Hepatocyte (in vitro differentiated cells): ENCODE results near the gene C4orf50. TPM values are rescaled to one million over a fixed set of nuclear protein-coding genes. Genes with fewer than 3 reads are reported as not detected.
"Not testable (repeated sequence)": the region's sequence is repeated elsewhere in the genome, so short reads cannot be mapped to it uniquely, and the experiment has no call there.

Experiments used
- DNase-seq: peaks from one replicate; pipeline ENCODE4 v3.0.0-alpha.2; 2016; ENCODE audit warnings: low spot score
- H2AFZ ChIP-seq: fragments of 200-600 bp; sonication (generic); 2 replicates; pipeline ENCODE4 v1.6.0; 2016; ENCODE audit warnings: antibody characterized with exemption, mild to moderate bottlenecking
- H3K27ac ChIP-seq: fragments of 200-600 bp; sonication (generic); 2 replicates; pipeline ENCODE4 v1.5.1; 2016; ENCODE audit warnings: mild to moderate bottlenecking
- H3K27me3 ChIP-seq: fragments of 200-600 bp; sonication (generic); 2 replicates; pipeline ENCODE4 v1.6.1; 2016
- H3K36me3 ChIP-seq: fragments of 200-600 bp; sonication (generic); replicated peaks from 2 replicates; pipeline ENCODE4 v1.5.1; 2016; ENCODE audit warnings: low read depth; ENCODE audit not compliant: insufficient read depth
- H3K4me1 ChIP-seq: fragments of 200-600 bp; sonication (generic); 2 replicates; pipeline ENCODE4 v1.5.1; 2016; ENCODE audit warnings: mild to moderate bottlenecking, moderate library complexity; ENCODE audit not compliant: insufficient read depth
- H3K4me2 ChIP-seq: fragments of 200-600 bp; sonication (generic); 2 replicates; pipeline ENCODE4 v1.6.0; 2016
- H3K4me3 ChIP-seq: fragments of 200-600 bp; sonication (generic); 2 replicates; pipeline ENCODE4 v1.5.1; 2016; ENCODE audit warnings: mild to moderate bottlenecking
- H3K79me2 ChIP-seq: fragments of 200-600 bp; sonication (generic); 2 replicates; pipeline ENCODE4 v1.6.0; 2017; ENCODE audit warnings: mild to moderate bottlenecking
- H3K9me2 ChIP-seq: fragments of 200-600 bp; sonication (generic); replicated peaks from 2 replicates; pipeline ENCODE4 v1.6.0; 2017; ENCODE audit warnings: mild to moderate bottlenecking; ENCODE audit not compliant: insufficient read depth
- H3K9me3 ChIP-seq: fragments of 200-600 bp; sonication (generic); 2 replicates; pipeline ENCODE4 v1.5.1; 2016; ENCODE audit warnings: low read depth, mild to moderate bottlenecking
- H4K20me1 ChIP-seq: fragments of 200-600 bp; sonication (generic); 2 replicates; pipeline ENCODE4 v1.6.0; 2016; ENCODE audit warnings: mild to moderate bottlenecking; ENCODE audit not compliant: insufficient read depth, poor library complexity, severe bottlenecking
- CTCF ChIP-seq: fragments of 200-600 bp; sonication (generic); IDR thresholded peaks from 2 replicates; pipeline ENCODE4 v1.5.1; 2016; ENCODE audit warnings: antibody characterized with exemption, mild to moderate bottlenecking; ENCODE audit not compliant: poor library complexity
- EZH2 ChIP-seq: fragments of 200-600 bp; sonication (generic); IDR thresholded peaks from 2 replicates; pipeline ENCODE4 v1.6.1; 2016; ENCODE audit warnings: antibody characterized with exemption, mild to moderate bottlenecking, borderline replicate concordance
- EZH2phosphoT487 ChIP-seq: fragments of 200-600 bp; sonication (generic); IDR thresholded peaks from one replicate; pipeline ENCODE4 v1.6.1; 2018; ENCODE audit warnings: antibody characterized with exemption, mild to moderate bottlenecking, low read depth, moderate library complexity; ENCODE audit not compliant: unreplicated experiment, severe bottlenecking
- WGBS: methylation state at CpG from one replicate; pipeline ENCODE4 v1.1.6; 2016; ENCODE audit warnings: low lambda C conversion rate; ENCODE audit errors: missing lambda C conversion rate; 5-methylcytosine and 5-hydroxymethylcytosine counted together
- polyA plus RNA-seq: library from polyadenylated mRNA; unstranded; fragments of >200 nt; fragmentation: Nextera tagmentation; extraction: Ambion mirVana; gene quantifications from 2 replicates; pipeline ENCODE4 v1.2.1, GENCODE V29; 2016
- total RNA-seq: library from RNA; depleted of rRNA; stranded (reverse); fragments of >200 nt; gene quantifications from 2 replicates; pipeline ENCODE4 v1.2.3, GENCODE V29; 2014

Gene C4orf50
- total and polyA plus RNA-seq, 2 experiments from 2014 or later = not detected

GRCh38 chr4:6008766-6009385, 9.4 kb downstream of the C4orf50 start:
- Histone ChIP-seq H2AFZ (no peak overlapping the region), H3K9me3 (no peaks in the 10 kb centered on the region), H3K27ac (no peak overlapping the region), H3K79me2 (no peaks in the 10 kb centered on the region), H3K36me3 (no peaks in the 10 kb centered on the region), H4K20me1 (no peaks in the 10 kb centered on the region), H3K4me2 (no peak overlapping the region), H3K4me1 (no peaks in the 10 kb centered on the region), H3K9me2 (no peaks in the 10 kb centered on the region), H3K27me3 (peaks cover 51% of the 10 kb centered on the region), H3K4me3 (no peak overlapping the region)
- TF ChIP-seq EZH2phosphoT487 (no peak), EZH2 (no peak), CTCF (no peak)
- DNase-seq = no peak
- 80% methylated on average over 19 of the region's 19 CpGs for WGBS

DNA sequence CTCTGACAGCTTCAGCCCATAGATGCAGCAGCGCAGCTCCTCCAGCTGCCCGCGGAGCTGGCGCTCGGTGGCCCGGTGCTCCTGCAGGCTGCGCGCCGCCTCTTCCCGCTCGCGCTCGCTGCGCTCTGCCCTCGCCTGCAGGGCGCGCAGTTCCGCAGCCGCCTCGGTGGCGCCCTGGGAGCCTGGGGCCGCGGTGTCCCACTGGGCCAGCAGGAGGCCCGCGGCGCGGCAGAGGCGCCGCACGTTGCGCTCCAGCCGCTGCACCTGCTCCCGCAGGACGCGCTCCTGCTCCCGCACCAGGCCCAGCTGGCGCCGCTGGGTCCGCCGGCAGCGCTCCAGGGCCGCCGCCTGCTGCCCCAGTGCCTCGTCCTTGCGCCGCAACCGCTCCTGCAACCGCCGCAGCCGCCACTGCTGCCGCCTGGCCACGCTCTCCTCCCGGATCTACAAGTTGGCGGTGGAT, 10.1 kb downstream of the C4orf50 start:
- Histone ChIP-seq H3K27ac (no peak overlapping the region), H3K4me1 (no peaks in the 10 kb centered on the region), H3K27me3 (peaks cover 51% of the 10 kb centered on the region), H4K20me1 (no peaks in the 10 kb centered on the region), H3K4me3 (no peak overlapping the region), H2AFZ (no peak overlapping the region), H3K4me2 (no peak overlapping the region), H3K36me3 (no peaks in the 10 kb centered on the region), H3K9me2 (no peaks in the 10 kb centered on the region), H3K79me2 (no peaks in the 10 kb centered on the region), H3K9me3 (no peaks in the 10 kb centered on the region)
- no peak for TF ChIP-seq CTCF
- no peak for TF ChIP-seq EZH2
- no peak for TF ChIP-seq EZH2phosphoT487
- 8% methylated on average over 51 of the region's 54 CpGs for whole genome bisulfite sequencing
- DNase-seq = peak; percentile 29

DNA sequence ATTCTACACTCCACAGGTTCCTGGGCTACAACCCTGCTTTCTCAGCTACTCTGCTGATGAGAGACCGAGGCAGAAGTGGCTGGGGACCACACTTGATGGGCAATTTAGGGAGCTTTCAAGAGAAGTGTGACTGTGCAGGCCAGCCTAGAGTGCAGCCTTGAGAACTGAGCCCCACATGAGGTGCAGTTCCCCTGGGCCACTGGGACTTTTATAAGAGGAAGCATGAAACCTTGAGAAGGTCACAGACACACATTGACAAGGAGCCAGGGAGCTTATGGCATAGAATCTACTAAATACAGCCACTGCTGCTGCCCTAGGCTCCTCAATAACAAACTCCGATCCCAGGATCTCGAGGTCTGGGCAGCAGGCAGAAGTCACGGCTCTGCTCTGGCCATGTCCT, 13.1 kb downstream of the C4orf50 start:
- Histone ChIP-seq H3K4me3 (no peak overlapping the region), H3K9me2 (no peaks in the 10 kb centered on the region), H3K27ac (no peak overlapping the region), H3K4me1 (no peaks in the 10 kb centered on the region), H3K9me3 (no peaks in the 10 kb centered on the region), H4K20me1 (no peaks in the 10 kb centered on the region), H3K36me3 (no peaks in the 10 kb centered on the region), H2AFZ (no peak overlapping the region), H3K4me2 (no peak overlapping the region), H3K79me2 (no peaks in the 10 kb centered on the region), H3K27me3 (peaks cover 47% of the 10 kb centered on the region)
- DNase-seq = no peak
- no peak for TF ChIP-seq EZH2
- no peak for TF ChIP-seq CTCF
- TF ChIP-seq EZH2phosphoT487 = no peak
- WGBS = 82% methylated on average over 4 of the region's 4 CpGs

DNA sequence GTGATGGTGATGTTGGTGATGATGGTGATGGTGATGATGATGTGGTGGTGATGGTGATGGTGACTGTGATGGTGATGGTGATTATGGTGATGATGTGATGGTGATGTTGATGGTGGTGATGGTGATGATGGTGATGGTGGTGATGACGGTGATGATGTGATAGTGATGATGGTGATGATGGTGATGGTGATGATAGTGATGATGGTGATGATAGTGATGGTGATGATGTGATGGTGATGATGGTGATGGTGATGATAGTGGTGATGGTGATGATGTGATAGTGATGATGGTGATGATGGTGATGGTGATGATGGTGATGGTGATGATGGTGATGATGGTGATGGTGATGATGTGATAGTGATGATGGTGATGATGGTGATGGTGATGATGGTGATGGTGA, 14.7 kb downstream of the C4orf50 start:
- not testable (repeated sequence) for H3K79me2 ChIP-seq, H3K4me3 ChIP-seq, H3K9me3 ChIP-seq, H3K9me2 ChIP-seq, DNase-seq, H4K20me1 ChIP-seq, H3K27ac ChIP-seq, H3K4me2 ChIP-seq, H3K4me1 ChIP-seq, H2AFZ ChIP-seq, H3K36me3 ChIP-seq
- WGBS = 80% methylated on average over 1 of the region's 1 CpG
- peaks cover 36% of the 10 kb centered on the region for H3K27me3 ChIP-seq
